Kidney (tissue), 14 donors: ENCODE results near the gene HOXD3. TPM values are rescaled to one million over a fixed set of nuclear protein-coding genes. Genes with fewer than 3 reads are reported as not detected.

Experiments used
- DNase-seq, 5 donors: peaks; one replicate each; pipeline ENCODE4 v3.0.0-alpha.2; 2013 to 2020
- FAIRE-seq: peaks from 2 replicates; lab custom pipeline; 2012; peaks lifted over from hg19 to GRCh38; lab: Jason Lieb, UNC
- H3K27ac ChIP-seq, 2 donors: one replicate each; pipeline ENCODE4 v1.7.0; 2013; ENCODE audit warnings: low read depth in 2 of 2, low read length in 2 of 2, inconsistent platforms in 1 of 2
- H3K27me3 ChIP-seq: one replicate; pipeline ENCODE4 v1.7.1; 2013; ENCODE audit warnings: low read length, inconsistent platforms; ENCODE audit not compliant: control insufficient read depth, insufficient read depth
- H3K36me3 ChIP-seq, 3 donors: one replicate each; pipeline versions ENCODE4 v1.7.0 to v1.7.1; 2013; ENCODE audit warnings: low read length in 3 of 3, control low read depth in 1 of 3, inconsistent platforms in 1 of 3; ENCODE audit not compliant: insufficient read depth in 3 of 3, control insufficient read depth in 2 of 3
- H3K4me1 ChIP-seq, 3 donors: one replicate each; pipeline versions ENCODE4 v1.7.0 to v1.7.1; 2013; ENCODE audit warnings: low read length in 3 of 3, inconsistent platforms in 1 of 3, low read depth in 1 of 3; ENCODE audit not compliant: control insufficient read depth in 2 of 3, insufficient read depth in 2 of 3
- H3K4me3 ChIP-seq, 3 donors: one replicate each; pipeline versions ENCODE4 v1.7.0 to v1.8.1; 2013; ENCODE audit warnings: low read length in 3 of 3, control low read depth in 1 of 3, inconsistent platforms in 1 of 3
- H3K9ac ChIP-seq, 3 donors: one replicate each; pipeline versions ENCODE4 v1.7.0 to v1.7.1; 2013; ENCODE audit warnings: low read length in 3 of 3, control low read depth in 1 of 3, inconsistent platforms in 1 of 3
- H3K9me3 ChIP-seq, 3 donors: one replicate each; pipeline versions ENCODE4 v1.7.0 to v1.7.1; 2013; ENCODE audit warnings: low read length in 3 of 3, control low read depth in 1 of 3, inconsistent platforms in 1 of 3; ENCODE audit not compliant: control insufficient read depth in 2 of 3, insufficient read depth in 1 of 3
- intact Hi-C: fragments of 100-400 bp; cut with DNase I; formaldehyde crosslinking; loops from one replicate; pipeline ENCODE4 v1.11.1; 2022
- polyA plus RNA-seq: library from polyadenylated mRNA; stranded (reverse); fragments of 350-450 nt; fragmentation: Illumina TruSeq; extraction: RNeasy Lipid Tissue Mini Kit (QIAGEN cat#74804); gene quantifications from one replicate; pipeline ENCODE4 v1.2.3, GENCODE V29; 2014; ENCODE audit warnings: low read depth, low replicate concordance; ENCODE audit not compliant: insufficient read depth
- total RNA-seq: library from RNA; stranded (reverse); fragmentation: NEBNext Ultra II Directional; extraction: Animal tissue kit (Norgen Biotek cat#: 25700); gene quantifications from one replicate; pipeline ENCODE4 v1.2.1, GENCODE V29; 2021
- TF ChIP-seq, protein P1 (sequence below): IDR thresholded peaks from 3 replicates; pipeline ENCODE4 v1.5.1; 2012; ENCODE audit warnings: mild to moderate bottlenecking, moderate library complexity, borderline replicate concordance; ENCODE audit not compliant: insufficient read depth; ENCODE audit errors: extremely low read depth
- donor health status: control.
- donor health status: control.
- donor health status: control.
- donor health status: control.
- donor health status: control.
- donor health status: DM: yes; HTN: yes; CAD: no.
- donor health status: Normal renal cell carcinoma (clear cell type).

HOXD3 gene
- total and polyA plus RNA-seq, 2 donors from 2014 or later = 16.9 to 29.3 TPM

DNA sequence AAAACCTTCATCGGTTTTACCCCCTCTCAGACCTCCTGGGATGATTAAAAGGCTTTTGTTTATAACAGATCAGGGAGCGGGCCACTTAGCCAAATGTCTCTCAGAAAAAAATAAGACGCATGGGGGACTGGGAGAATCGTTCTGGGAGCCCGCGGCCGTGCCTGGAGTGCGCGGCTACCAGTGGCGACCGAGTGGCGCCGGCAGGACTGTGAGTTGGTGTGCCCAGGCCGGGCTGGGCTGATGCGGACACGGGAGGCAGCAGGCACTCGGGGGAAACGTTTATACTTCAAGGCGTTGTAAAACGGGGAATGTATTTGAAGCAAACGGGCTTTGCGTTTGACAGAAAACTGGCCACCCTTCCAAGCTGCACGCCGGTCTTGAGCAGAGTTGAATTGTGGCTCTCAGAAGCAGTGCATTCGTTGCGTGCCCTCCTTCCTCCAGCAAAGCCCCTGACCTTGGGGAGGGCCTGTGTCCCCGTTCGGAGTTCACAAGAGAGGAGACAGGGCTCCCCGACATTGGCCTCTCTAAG is 45.2 kb upstream of the HOXD3 start:
- peak overlapping the region; percentile 48 to 89 (median 69) for H3K4me3 ChIP-seq
- no peaks in the 10 kb centered on the region for H3K9me3 ChIP-seq
- H3K36me3 ChIP-seq = peaks cover 0 to 6% (median 0%) of the 10 kb centered on the region in 3 donors
- peak overlapping the region; percentile 57 to 91 (median 84) for H3K9ac ChIP-seq
- no peaks in the 10 kb centered on the region for H3K27me3 ChIP-seq
- intact Hi-C loops = no loop called here
- peak overlapping the region; percentile 94 to 95 for H3K27ac ChIP-seq
- peaks cover 0 to 3% (median 0%) of the 10 kb centered on the region in 3 donors for H3K4me1 ChIP-seq
- TF ChIP-seq, protein P1, sequence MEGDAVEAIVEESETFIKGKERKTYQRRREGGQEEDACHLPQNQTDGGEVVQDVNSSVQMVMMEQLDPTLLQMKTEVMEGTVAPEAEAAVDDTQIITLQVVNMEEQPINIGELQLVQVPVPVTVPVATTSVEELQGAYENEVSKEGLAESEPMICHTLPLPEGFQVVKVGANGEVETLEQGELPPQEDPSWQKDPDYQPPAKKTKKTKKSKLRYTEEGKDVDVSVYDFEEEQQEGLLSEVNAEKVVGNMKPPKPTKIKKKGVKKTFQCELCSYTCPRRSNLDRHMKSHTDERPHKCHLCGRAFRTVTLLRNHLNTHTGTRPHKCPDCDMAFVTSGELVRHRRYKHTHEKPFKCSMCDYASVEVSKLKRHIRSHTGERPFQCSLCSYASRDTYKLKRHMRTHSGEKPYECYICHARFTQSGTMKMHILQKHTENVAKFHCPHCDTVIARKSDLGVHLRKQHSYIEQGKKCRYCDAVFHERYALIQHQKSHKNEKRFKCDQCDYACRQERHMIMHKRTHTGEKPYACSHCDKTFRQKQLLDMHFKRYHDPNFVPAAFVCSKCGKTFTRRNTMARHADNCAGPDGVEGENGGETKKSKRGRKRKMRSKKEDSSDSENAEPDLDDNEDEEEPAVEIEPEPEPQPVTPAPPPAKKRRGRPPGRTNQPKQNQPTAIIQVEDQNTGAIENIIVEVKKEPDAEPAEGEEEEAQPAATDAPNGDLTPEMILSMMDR = no peak
- peak in 2 of 5 donors; percentile 29 to 52 for DNase-seq
- no peak for FAIRE-seq

DNA sequence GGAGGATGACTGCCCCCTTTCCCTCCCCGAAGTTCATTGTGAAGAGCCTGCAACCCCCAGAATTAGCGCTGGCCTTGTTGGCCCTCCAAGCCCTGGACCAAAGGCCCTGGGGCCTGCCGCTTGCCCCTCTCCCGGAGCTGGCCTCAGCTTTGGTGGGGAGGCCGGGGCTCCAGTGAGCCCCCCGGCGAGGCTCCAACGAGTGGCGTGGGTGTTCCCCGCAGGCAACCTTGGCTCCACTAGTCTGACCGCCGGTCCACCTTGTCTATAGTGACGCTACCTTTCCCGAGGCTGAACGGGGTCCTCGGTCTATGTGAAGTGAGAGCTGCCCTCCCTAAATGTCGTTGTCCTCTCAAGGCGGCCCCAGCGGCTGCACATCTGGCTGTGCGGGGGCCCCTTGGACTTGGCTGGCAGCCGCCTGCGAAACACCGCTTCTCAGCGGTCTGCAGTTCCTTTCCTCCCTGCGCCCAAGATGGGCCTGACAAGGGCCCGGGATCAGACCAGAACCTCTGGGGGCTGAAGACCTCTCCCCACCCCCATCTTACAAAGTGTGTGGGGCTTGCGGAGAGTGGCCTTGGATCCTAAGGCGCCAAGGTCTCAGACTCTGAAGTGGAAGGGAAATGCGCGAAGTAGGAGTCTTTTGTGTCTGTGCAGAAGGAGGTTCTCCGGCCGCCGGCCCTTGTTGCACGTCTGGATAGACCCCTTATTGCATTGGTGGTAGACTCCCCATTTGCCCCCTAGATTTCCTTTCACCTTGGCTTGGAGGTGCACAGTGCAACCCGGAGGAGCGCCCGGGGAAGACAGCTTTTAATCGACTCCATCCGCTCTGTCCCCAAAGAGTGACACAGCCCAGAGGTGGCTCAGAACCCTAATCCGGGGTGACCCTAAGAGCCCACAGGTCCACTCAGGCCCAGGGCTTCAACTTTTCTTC is 44.5 kb upstream of the HOXD3 start:
- peak in 1 of 5 donors; percentile 75 for DNase-seq
- H3K27ac ChIP-seq = peak overlapping the region; percentile 94 to 95
- H3K36me3 ChIP-seq = peaks cover 0 to 8% (median 0%) of the 10 kb centered on the region in 3 donors
- H3K9ac ChIP-seq = peak overlapping the region; percentile 57 to 97 (median 84)
- no peak for FAIRE-seq
- TF ChIP-seq, protein P1 = no peak
- H3K4me3 ChIP-seq = peak overlapping the region; percentile 48 to 89 (median 69)
- no peaks in the 10 kb centered on the region for H3K9me3 ChIP-seq
- H3K4me1 ChIP-seq = peaks cover 0 to 5% (median 0%) of the 10 kb centered on the region in 3 donors
- H3K27me3 ChIP-seq = no peaks in the 10 kb centered on the region
- intact Hi-C loops = no loop called here

DNA sequence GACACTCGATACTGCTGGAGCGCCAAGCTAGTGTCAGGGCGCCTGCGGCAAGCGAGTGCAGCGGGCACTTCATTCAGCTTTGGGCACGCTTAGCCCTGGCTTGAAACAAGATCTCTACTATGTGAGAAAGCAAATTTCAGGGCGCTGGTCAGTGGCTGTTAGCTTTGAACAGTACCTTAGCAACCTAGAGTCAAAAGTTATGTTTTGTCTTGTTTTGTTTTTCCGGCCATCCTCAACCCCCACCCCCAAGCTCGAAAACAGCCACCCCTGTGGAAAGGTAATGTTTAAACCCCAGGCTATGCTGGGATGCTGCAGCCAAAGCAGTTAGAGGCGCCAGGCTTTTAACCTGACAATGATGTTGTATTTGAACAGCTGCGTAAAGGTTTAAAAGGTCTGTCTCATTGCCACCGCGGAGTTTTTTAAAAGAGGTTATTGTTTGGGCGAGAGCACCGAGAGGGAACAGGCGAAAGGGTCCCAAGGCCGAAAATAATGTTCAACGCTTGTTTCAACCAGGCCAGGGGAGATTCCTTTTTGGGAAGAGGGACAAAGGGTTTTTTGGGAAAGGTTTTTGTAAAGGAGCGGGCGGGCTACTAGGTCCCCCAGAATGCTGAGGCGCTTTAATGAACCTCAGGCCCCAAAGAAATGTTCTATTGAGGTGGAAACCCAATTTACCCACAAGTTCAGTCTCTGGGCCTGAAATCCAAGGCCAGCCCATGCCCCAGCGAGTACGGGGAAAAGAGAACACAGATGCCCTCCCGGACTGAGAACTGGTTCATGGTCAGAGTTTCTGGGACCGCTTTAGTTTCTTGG is 42.8 kb upstream of the HOXD3 start:
- Histone ChIP-seq H3K36me3 (peaks cover 0 to 8% (median 0%) of the 10 kb centered on the region in 3 donors), H3K4me3 (peak overlapping the region; percentile 36 to 89 (median 69)), H3K4me1 (peaks cover 0 to 5% (median 0%) of the 10 kb centered on the region in 3 donors), H3K9me3 (no peaks in the 10 kb centered on the region), H3K27ac (peak overlapping the region; percentile 94 to 95), H3K27me3 (no peaks in the 10 kb centered on the region), H3K9ac (peak overlapping the region; percentile 52 to 97 (median 84))
- FAIRE-seq = no peak
- DNase-seq = peak in 4 of 5 donors; percentile 72 to 87 (median 79)
- TF ChIP-seq, protein P1 = no peak
- intact Hi-C loops = no loop called here
